ENCODE data around the gene EIF1B. TPM values are rescaled to one million over a fixed set of nuclear protein-coding genes. Genes with fewer than 3 reads are reported as not detected.

Gene EIF1B
- polyA plus RNA-seq, 1 experiment, result 18.6 TPM

DNA sequence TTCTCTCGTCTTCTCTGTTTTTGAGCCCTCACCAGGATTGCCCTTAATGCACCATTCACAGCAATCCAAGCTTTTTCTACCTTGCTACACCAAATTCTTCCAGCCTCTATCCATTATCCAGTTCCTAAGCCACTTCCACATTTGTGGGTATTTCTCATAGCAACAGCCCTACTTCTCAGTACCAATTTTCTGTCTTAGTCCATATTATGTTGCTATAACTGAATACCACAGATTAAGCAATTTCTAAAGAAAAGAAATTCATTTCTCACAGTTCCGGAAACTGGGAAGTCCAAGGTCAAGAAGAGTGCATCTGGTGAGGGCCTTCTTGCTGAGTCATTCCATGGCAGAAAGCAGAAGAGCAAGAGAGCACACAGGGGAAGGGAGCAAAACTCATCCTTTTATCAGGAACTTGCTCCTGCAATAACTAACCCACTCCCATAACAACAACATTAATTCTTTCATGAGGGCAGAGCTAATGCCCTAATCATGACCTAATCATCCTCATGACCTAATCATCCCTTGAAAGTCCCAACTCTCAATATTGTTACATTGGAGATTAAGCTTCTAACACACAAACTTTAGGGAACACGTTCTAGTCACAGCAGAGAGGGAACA is 9.7 kb upstream of the EIF1B start:
- peak; percentile 74 for DNase-seq (ENCODE audit: low read depth)
- POLR2A ChIA-PET, result no interaction called here
- CTCF ChIA-PET, result interaction anchor here (0.8 to 2.1 kb wide), 4 partner anchors 9 to 109 kb away, joined by 3 to 11 read pairs (median 6); partner anchors contain the start of gene EIF1B
- Histone ChIP-seq H3K4me3 (ENCODE audit: low read depth, low read length) (no peak overlapping the region), H3K36me3 (ENCODE audit: control insufficient read depth, insufficient read depth, low read length) (no peaks in the 10 kb centered on the region), H3K27me3 (ENCODE audit: control insufficient read depth, insufficient read depth, low read length) (no peaks in the 10 kb centered on the region)
- TF ChIP-seq, protein P1, sequence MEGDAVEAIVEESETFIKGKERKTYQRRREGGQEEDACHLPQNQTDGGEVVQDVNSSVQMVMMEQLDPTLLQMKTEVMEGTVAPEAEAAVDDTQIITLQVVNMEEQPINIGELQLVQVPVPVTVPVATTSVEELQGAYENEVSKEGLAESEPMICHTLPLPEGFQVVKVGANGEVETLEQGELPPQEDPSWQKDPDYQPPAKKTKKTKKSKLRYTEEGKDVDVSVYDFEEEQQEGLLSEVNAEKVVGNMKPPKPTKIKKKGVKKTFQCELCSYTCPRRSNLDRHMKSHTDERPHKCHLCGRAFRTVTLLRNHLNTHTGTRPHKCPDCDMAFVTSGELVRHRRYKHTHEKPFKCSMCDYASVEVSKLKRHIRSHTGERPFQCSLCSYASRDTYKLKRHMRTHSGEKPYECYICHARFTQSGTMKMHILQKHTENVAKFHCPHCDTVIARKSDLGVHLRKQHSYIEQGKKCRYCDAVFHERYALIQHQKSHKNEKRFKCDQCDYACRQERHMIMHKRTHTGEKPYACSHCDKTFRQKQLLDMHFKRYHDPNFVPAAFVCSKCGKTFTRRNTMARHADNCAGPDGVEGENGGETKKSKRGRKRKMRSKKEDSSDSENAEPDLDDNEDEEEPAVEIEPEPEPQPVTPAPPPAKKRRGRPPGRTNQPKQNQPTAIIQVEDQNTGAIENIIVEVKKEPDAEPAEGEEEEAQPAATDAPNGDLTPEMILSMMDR (IDR thresholded peaks at IDR 0.05; ENCODE audit: insufficient read depth, low read depth, low read length), result no peak

DNA sequence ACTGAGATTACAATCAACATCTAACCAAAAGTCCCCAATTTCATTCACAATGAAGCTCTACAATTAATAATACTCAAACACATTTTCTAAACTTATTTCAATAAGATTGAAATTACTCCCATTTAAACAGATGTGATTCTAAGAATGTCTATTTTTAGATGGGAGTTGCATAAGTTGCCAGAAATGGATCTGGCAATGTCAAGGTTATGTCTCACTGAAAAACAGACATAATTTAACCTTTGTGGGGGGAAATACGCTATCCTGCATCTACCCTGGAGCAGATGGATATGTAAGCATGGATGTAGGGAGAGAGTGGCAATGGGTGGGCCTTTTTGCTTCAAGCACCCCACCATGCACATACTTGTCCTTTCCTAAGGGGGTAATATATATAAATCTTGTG is 6.7 kb upstream of the EIF1B start:
- CTCF ChIA-PET, result interaction anchor here (1.2 to 1.5 kb wide), 2 partner anchors 14 to 123 kb away, joined by 4 to 5 read pairs; no protein-coding TSS in a partner anchor
- no peaks in the 10 kb centered on the region for H3K27me3 ChIP-seq (ENCODE audit: control insufficient read depth, insufficient read depth, low read length)

DNA sequence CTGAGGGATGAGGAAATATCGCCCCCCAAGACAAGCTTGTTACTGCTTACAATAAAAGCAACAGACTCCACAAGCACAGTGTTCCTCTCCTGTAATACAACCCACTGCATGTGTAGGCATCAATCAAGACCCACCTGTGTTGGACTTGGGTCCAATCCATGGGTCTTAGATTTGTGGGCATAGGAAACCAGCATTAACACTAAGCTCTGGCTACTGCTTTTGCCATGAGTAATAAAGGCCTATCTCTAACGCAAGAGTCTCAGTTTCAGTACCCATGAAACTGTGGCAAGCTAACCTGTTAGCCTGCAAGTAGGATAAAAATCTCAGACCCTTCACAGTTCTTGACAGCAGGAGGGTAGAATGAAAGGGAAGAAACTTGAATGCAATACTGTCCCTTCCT is 5.2 kb upstream of the EIF1B start:
- CTCF ChIA-PET, result interaction anchor here (0.7 to 1.6 kb wide), 4 partner anchors 10 to 125 kb away, joined by 3 to 6 read pairs (median 4); no protein-coding TSS in a partner anchor
- DNase-seq (ENCODE audit: low read depth), result no peak
- H3K36me3 ChIP-seq (ENCODE audit: control insufficient read depth, insufficient read depth, low read length), result no peaks in the 10 kb centered on the region
- no peaks in the 10 kb centered on the region for H3K27me3 ChIP-seq (ENCODE audit: control insufficient read depth, insufficient read depth, low read length)
- H3K4me3 ChIP-seq (ENCODE audit: low read depth, low read length), result no peak overlapping the region
- POLR2A ChIA-PET, result no interaction called here
- TF ChIP-seq, protein P1 (IDR thresholded peaks at IDR 0.05; ENCODE audit: insufficient read depth, low read depth, low read length), result no peak

More for the DNA sequence above, 6.7 kb upstream of the EIF1B start:
- no peaks in the 10 kb centered on the region for H3K36me3 ChIP-seq (ENCODE audit: control insufficient read depth, insufficient read depth, low read length)
- DNase-seq (ENCODE audit: low read depth), result no peak
- TF ChIP-seq, protein P1 (IDR thresholded peaks at IDR 0.05; ENCODE audit: insufficient read depth, low read depth, low read length), result no peak
- POLR2A ChIA-PET, result no interaction called here
- no peak overlapping the region for H3K4me3 ChIP-seq (ENCODE audit: low read depth, low read length)

DNA sequence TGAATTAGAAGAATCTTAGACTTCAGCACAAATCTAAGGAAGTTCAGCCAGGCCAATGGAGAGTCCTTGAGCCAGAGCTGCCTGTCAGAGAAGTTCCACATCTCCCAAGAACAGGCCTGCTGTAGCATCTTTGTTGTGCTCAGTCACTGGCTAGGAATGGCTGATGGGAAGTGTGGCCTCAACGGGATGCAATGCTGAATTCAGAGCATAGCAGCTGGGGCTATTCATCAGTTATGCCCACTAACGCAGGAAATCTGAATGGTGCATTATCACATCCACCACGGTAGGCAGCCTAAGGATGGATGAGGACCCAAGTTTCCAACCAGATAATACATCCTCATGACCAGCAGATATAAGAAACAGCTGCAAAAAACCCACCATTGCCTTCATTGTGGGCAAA is 3.2 kb upstream of the EIF1B start:
- ChIA-PET CTCF (interaction anchor here (0.6 to 1.2 kb wide), 2 partner anchors 115 to 271 kb away, joined by 3 read pairs; no protein-coding TSS in a partner anchor), POLR2A (no interaction called here)
- no peaks in the 10 kb centered on the region for H3K36me3 ChIP-seq (ENCODE audit: control insufficient read depth, insufficient read depth, low read length)
- H3K27me3 ChIP-seq (ENCODE audit: control insufficient read depth, insufficient read depth, low read length), result no peaks in the 10 kb centered on the region
- no peak overlapping the region for H3K4me3 ChIP-seq (ENCODE audit: low read depth, low read length)
- no peak for DNase-seq (ENCODE audit: low read depth)
- TF ChIP-seq, protein P1 (IDR thresholded peaks at IDR 0.05; ENCODE audit: insufficient read depth, low read depth, low read length), result no peak

DNA sequence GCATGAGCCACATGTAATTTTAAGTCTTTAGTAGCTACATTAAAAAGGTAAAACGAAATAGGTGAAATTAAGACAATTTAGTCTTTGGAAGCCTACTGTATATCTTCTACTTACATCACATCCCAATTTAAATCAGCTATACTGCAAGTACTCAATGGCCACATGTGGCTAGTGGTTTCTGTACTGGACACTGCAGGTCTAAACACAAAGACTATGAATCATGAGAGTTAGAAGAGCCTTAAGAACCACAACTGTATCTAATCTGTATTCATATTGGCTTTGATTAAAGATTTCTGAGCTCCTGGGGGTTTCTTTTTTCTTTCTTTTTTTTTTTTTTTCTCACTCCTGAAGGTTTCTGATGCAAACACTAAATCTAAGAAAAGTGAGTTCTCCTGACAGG is 2.3 kb upstream of the EIF1B start:
- Histone ChIP-seq H3K4me3 (ENCODE audit: low read depth, low read length) (no peak overlapping the region), H3K27me3 (ENCODE audit: control insufficient read depth, insufficient read depth, low read length) (no peaks in the 10 kb centered on the region), H3K36me3 (ENCODE audit: control insufficient read depth, insufficient read depth, low read length) (no peaks in the 10 kb centered on the region)
- CTCF ChIA-PET, result interaction anchor here (14.1 kb wide), 1 partner anchor 116 kb away, joined by 245 read pairs; no protein-coding TSS in a partner anchor
- TF ChIP-seq, protein P1 (IDR thresholded peaks at IDR 0.05; ENCODE audit: insufficient read depth, low read depth, low read length), result no peak
- POLR2A ChIA-PET, result no interaction called here
- DNase-seq (ENCODE audit: low read depth), result no peak

All from BJ (cell line).